GM19452 (cell line): ENCODE data around the gene INPP5D.
"Not testable (repeated sequence)": the region's sequence is repeated elsewhere in the genome, so short reads cannot be mapped to it uniquely, and the experiment has no call there.

Experiments used
- ATAC-seq: cut with Tn5 transposase; IDR thresholded peaks from one replicate; pipeline ENCODE4 v1.9.1; 2021; ENCODE audit not compliant: unreplicated experiment

Gene INPP5D

DNA sequence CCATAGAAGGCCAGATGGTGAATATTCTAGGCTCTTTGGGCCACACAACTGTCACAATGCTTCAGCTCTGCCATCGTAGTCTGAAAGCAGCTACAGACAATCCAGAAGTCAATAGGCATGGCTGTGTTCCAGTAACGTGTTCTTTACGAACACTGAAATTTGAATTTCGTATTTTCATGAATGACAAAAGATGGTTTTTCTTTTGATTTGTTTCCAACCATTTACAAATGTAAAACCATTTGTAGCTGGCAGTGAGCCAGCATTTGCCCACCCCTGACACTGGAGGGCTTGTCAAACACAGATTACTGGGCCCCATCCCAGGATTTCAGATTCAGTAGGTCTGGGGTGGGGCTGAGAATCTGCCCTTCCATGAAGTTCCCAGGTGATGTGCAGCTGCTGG, 108.3 kb downstream of the INPP5D start:
- no peak for ATAC-seq

DNA sequence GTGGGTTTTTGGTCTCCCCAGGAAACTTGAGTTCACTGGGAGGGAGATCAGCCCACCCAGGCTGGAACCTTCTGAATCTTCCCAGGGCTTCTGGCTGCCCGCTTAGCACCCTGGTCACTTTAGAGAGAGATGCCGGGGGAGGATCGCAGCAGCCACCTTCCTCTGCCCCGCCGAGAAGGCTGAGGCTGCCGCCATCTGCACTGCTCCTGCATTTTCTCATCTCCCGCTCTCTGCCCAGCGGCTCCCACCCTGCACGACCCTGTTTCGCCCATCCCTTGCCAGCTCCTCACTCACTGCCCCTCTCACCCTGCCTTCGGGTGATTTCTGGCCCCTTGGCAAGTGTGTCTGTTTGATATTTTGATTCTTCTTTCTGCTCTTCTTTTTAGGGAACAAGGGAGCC, 108.8 kb downstream of the INPP5D start:
- ATAC-seq = no peak

DNA sequence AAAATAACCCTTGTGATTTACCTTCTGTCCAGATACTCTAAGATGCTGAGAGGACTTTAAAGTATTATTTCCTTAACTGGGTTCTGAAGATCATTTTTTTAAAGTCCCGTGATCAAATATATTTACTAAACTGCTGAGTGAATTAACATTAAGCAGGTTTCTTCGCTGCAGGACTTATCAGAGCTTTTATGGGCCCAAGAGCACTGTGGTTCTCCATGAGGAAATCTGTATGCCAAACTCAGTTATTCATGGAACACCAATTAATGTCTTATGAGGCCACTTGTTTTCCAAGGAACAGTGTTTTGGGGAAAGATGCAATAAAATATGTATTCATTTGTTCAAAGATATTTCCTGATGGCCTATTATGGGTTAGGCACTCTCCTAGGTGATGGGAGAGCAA, 111.2 kb downstream of the INPP5D start:
- no peak for ATAC-seq

DNA sequence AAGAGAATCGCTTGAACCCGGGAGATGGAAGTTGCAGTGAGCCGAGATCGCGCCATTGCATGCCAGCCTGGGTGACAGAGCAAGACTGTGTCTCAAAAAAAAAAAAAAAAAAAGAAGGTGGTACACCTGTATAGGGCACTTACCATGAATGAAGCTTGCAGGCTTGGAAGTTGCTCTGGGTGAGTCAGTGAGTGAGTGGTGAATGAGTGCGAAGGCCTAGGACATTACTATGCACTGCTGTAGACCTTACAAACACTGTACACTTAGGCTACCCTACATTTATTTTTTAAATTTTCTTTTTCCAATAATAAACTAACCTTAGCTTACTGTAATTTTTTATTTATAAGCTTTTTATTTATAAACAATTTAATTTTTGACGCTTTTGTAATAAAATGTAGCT, 113.0 kb downstream of the INPP5D start:
- no peak for ATAC-seq

DNA sequence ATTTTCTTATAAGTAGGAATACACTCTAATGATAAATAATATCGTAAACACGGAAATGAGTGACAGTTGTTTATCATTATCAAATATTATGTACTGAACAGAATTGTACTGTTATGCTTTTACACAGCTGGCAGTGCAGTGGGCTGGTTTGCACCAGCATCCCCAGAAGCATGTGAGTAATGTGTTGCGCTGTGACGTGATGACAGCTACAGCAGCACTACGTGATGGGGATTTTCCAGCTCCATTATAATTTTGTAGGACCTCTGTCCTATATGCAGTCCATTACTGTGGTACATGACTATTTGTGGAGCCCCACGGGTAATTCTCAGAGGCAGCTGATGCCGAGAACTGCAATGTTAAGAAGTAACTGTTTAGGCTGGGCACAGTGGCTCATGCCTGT, 114.0 kb downstream of the INPP5D start:
- ATAC-seq = no peak

DNA sequence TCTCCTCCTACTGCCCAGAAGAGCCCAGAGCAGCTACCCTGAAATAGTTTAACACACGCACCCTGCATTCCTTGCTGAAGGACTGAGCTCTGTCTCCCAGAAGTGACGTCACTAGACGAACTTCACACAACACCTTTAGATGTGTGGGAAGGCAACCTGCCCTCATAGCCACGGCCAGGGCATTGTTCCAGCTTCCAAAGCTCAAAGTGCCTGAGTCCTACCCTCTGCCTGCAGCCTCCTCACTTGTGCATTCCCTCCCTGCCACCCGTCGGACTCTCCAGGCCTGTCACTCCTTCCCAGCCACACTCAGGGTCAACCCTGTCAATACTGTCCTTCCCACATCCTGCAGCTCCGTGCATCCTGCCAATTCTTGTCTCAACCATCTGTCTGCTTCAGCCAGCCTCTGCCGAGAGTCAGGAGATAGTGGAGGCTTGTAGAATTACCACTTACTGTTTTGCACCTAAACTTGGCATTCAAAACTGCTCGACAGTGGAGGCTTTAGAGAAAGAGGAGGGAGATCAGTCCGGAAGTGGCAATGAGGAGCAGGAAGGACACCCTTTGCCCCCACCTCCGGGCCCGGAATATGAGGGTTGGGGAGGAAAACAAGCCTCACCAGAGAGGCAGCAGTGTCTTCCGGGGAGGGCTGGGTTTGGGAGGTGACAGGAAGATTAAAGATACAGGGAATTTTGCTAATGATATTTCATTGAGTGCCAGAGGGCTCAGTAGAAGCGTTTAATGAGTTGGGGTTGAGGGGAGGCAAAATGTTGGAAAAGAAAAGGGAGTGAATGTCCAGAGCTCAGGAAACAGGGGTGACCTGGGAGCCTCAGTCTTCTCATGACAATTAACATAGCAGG, 119.1 kb downstream of the INPP5D start:
- no peak for ATAC-seq

DNA sequence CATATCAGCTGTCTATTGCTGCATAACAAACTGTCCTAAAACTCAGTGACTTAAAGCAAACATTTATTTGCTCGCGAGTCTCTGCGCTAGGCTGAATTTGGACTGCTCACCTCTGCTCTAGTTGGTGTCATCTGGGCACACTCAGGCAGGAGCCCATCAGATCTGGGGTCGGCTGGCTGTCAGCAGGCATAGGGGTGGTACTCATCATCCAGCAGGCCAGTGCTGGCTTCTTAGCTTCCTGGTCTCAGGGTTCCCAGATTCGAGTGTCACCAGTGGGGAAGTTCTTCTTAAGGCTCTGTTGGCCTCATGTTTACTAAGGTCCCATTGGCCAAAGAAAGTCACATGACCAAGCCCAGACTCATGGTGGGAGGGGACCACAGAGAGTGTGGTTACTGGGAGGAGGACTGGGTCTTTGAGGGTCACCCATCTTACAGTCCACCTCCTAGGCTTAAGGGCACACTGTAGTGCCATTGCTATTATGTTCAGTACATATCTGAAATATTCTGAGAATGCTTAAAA, 119.8 kb downstream of the INPP5D start:
- no peak for ATAC-seq

DNA sequence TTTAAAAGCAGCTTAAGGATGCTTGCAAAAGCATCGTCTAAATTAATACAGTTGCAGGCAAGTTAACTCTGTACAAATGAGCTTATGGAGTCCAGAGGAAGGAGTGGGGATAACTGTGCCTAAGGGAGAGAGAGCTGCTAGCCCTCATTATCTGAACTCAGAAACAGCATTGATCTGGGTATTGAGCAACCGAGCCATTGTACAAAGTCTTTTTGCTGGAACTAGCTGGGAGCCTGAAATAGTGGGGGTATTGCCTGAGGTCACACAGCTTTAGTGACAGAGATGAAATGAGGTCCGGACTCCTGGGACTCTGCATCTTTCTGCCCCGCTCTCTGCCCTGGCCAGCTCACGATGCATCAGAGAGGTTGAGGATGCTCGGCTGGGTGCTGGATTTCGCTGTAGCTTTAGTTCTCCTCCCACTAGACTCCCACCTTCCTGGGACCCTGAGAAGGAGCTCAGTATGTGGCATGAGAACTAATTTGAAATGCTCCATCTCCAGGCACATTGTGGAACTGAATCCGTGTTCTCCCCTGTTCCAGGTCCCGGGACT, 123.8 kb downstream of the INPP5D start:
- no peak for ATAC-seq

DNA sequence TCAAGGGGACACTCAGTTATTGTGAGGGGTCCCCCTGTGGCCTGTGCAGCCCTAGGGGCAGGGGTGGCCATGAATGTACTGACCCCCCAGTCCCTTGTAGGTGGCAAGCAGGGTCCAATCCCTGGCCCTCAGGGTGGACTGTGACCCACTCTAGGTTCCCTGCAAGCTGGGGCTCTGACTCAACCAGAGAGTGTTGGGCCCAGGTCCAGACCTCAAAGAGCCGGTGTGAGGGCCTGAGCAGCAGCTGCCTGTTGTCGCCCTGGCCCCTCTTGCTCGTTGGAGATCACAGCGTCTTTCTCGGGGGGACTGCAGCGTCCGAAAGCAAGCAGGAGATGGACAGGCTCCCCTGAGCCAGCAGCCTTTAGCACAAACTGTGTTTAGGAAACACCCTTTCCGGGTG, 124.5 kb downstream of the INPP5D start:
- no peak for ATAC-seq

DNA sequence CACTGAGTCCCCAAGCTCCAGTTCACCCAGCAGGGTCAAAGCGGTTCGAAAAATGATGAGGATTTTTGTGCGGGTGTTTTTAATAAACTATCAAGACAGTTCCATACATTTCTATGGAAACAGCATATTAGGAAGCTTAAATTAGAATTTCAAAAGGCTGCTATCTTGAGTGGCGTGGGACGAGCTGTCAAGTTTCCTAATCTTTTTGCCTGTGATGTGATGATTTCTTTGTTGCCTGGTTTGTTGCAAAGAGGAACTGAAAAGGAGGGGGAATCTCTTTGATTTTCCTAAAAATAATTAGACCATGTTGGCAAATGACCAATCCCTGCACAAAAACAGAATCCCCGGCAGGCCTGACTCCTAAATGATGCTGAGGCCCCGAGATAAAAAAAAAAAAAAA, 125.2 kb downstream of the INPP5D start:
- no peak for ATAC-seq

DNA sequence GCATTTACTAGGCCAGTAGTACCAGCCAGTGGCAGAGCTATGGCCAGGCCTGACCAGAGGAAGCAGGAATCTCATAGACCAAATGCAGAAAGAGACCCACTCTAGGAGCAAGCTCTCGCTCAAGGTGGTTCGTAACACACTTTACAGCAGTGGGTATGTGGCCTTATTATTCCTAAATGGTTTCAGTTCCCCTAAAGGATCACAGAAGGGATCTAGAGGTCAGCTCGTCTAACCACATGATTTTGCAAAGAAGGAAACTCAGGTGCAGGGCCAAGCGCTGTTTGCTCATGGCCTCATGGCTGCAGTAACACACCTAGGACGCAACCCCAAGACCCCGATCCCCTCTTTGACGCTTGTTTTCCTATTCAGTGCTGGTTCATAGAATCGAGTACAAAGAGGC, 125.8 kb downstream of the INPP5D start:
- ATAC-seq = no peak

DNA sequence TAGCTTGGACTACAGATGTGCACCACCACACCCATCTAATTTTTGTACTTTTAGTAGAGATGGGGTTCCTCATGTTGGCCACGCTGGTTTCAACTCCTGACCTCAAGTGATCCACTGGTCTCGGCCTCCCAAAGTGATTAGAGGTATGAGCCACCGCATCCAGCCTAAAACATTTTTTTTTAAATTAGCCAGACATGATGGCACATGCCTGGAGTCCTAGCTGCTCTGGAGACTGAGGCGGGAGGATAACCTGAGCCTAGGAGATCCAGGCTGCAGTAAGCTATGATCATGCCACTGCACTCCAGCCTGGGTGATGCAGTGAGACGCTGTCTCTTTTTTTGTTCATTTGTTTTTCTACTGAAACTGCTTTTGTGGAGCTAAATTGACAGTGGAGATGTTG, 126.7 kb downstream of the INPP5D start:
- ATAC-seq = no peak

DNA sequence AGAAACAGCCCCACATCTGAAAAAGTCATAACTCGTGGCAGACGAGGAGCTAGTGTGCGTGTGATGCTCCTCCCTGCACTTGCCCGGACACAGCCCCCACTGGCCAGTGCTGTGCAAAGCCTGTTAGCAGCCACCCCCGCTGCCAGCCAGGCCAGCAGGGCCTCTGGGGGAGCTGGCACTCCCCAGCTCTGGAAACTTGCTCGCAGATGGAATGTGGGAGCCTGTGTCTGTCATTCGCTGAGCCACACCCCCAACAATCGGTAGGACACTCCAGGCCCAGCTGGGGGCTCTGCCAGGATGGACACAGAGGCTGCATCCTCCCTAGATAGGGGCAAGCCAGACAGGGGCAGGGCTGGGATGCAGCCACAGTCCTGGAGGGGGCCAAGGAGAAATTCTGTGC, 128.9 kb downstream of the INPP5D start:
- no peak for ATAC-seq

DNA sequence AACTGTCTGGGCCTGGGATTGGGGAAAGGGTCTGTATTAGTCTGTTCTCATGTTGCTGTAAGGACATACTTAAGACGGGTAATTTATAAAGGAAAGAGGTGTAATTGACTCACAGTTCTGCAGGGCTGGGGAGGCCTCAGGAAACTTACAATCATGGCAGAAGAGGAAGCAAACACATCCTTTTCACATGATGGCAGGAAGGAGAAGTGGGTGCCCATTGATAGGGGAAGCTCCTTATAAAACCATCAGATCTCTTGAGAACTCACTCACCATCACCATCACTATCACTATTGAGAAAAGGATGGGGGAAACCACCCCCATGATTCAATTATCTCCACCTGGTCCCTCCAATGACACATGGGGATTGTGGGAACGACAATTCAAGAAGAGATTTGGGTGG, 130.9 kb downstream of the INPP5D start:
- not testable (repeated sequence) for ATAC-seq

DNA sequence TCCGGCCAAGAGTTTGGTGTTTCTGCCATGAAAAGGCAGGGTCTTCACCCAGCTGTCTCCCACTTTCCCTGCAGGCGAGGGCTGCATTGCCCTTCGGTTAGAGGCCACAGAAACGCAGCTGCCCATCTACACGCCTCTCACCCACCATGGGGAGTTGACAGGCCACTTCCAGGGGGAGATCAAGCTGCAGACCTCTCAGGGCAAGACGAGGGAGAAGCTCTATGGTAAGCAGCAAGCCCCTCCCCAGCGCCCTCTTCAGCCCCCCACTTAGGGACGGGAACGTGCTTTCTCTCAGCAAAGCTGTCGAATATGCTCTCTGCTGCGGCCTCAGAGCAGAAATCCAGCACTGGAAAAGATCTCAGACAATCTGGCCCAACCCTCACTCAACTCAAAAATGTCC, 133.6 kb downstream of the INPP5D start:
- ATAC-seq = no peak

DNA sequence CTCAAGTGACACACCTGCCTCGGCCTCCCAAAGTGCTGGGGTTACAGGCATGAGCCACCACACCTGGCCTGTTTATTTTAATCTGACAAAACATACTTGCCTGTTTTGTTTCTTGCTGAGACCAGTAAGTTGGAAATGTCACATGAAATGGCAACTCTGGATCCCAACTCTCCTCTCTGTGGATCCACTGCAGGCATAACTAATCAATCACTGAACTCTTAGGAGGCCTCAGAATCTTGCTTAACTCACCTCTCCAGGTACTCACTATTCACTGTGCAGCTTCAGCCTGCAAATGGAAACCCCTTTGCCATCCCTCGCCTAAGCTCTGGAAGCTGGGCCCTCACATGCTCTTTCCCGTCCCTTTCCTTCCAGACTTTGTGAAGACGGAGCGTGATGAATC, 134.9 kb downstream of the INPP5D start:
- no peak for ATAC-seq

DNA sequence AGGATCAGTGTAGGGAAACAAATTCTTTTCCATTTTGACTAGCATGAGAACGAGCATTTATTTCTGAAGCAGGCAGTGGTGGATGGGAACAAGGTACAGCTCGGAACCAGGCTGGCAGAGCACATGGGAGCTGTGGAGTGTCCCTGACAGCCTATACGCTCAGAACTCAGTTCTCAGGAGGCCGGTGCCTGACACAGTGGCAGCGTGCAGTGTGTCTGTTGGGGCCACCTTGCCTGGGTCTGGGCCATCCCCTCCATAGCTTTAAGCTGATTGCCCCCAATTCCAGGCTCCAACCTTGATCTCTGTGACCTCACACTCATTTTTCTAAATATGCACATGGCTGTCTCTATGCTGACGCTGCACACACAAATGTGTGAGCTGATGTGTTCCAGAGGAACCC, 136.9 kb downstream of the INPP5D start:
- no peak for ATAC-seq

DNA sequence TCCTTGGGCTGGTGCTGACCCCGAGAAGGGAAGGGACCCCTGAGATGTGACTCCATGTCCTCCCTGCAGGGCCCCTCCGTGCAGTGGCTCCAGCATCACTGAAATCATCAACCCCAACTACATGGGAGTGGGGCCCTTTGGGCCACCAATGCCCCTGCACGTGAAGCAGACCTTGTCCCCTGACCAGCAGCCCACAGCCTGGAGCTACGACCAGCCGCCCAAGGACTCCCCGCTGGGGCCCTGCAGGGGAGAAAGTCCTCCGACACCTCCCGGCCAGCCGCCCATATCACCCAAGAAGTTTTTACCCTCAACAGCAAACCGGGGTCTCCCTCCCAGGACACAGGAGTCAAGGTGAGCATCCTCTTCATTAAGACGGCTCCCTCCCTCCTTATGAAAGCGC, 137.9 kb downstream of the INPP5D start:
- no peak for ATAC-seq

DNA sequence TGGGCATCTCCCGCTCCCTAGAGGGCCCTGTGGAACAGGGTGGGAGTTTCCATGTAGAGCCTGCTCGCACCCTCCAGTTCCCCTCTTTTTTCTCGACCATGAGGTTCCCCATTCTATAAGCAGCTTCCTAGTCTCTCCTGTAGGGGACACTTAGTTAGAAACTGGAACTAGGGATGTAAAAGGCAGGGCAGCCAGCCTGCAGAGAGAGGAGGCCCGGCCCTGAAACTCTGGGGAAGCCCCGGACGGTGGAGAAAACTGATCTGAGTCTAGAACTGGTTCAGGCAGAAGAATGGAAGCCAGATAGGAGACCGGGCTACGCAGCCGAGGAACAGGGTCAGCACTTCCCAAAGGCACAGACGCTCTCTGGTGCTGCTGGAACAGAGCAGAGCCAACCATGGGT, 139.7 kb downstream of the INPP5D start:
- no peak for ATAC-seq

DNA sequence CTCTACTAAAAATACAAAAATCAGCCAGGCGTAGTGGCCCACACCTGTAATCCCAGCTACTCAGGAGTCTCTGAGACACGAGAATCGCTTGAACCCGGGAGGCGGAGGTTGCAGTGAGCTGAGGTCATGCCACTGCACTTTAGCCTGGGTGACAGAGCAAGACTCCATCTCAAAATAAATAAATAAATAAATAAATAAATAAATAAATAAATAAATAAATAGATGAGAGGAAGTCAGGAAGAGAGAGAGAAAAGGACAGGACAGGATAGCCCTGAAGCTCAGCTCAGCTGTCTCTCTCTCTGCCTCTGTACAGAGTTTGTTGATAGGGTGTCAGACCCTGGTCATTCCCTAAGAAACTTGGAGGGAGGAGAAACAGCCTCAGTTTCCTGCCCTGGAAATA, 140.6 kb downstream of the INPP5D start:
- not testable (repeated sequence) for ATAC-seq

DNA sequence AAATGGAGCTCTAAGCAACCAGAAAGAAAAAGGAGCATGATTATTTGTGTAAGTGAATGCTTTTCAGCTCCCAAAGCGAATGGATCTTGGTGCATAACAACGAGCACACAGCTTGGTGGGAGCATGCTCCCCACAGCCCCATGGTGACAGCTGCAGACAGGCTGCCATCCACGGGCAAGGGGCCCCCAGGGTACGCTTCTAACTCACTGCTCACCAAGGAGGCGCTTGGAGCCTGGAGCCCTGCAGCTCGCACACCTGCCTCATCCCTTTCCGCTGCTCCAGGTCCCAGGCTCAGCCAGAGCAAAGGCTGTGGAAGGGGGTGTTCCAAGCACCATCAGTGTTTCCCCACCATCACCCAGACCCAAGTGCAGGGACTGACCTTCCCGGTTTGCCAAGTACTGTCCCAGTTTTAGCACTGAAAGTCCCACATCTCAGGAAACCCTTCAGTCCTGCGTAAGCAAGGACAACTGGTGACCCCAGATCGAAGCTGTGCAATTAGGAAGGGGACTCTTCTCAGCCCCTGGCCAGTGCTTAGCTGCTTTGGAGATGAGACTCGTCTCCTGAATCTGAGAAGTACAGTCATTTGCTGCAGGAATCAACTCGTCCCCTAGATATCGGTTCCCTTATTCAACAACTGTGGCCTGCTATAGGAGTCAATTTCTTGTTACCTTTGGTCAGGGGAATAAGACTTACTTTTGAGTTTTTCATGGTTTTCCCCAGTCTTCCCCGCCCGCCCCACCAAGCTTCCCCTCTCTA, 141.3 kb downstream of the INPP5D start:
- ATAC-seq = no peak

DNA sequence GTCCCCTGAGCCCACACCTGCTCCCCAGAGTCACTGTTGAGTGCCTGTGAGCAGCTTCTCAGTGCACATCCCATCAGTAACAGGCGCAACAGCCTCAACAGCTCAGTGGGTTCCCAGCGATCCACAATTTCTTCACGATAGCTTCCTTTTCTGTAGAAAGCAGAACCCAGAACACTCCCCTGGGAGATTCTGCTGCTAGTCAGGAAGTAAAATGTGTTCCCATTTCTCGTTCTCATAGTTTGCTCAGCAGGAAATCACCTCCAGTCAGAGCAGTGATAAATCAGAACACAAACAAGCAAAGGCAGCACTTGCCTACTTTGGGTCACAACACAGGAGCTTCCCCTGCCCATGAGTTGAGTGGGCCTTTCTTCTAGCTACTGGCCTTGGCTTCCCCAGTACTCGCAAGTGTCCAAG, 142.4 kb downstream of the INPP5D start:
- no peak for ATAC-seq
